GM19025 (cell line): Measurements from ENCODE around the gene CCDC141.

Experiments used
- ATAC-seq: cut with Tn5 transposase; IDR thresholded peaks from one replicate; pipeline ENCODE4 v1.9.1; 2021; ENCODE audit warnings: mild to moderate bottlenecking, low read depth, moderate library complexity; ENCODE audit not compliant: unreplicated experiment

Gene CCDC141

GRCh38 chr2:178914259-178914849 lies 135.6 kb downstream of the CCDC141 start:
- ATAC-seq, result peak; percentile 76

GRCh38 chr2:178913049-178913441 lies 136.9 kb downstream of the CCDC141 start:
- ATAC-seq, result no peak

- ATAC-seq, result no peak
Observed at GRCh38 chr2:178912416-178913048, 137.4 kb downstream of the CCDC141 start.

- no peak for ATAC-seq
Observed at GRCh38 chr2:178911039-178911438, 138.9 kb downstream of the CCDC141 start.

GRCh38 chr2:178910005-178910404 lies 139.9 kb downstream of the CCDC141 start:
- no peak for ATAC-seq

- no peak for ATAC-seq
Observed at GRCh38 chr2:178909507-178909906, 140.4 kb downstream of the CCDC141 start.

GRCh38 chr2:178908810-178909209 lies 141.1 kb downstream of the CCDC141 start:
- ATAC-seq, result no peak

GRCh38 chr2:178905261-178905660 lies 144.7 kb downstream of the CCDC141 start:
- ATAC-seq, result no peak

GRCh38 chr2:178899656-178900055 lies 150.3 kb downstream of the CCDC141 start:
- no peak for ATAC-seq

GRCh38 chr2:178895872-178896271 lies 154.1 kb downstream of the CCDC141 start:
- ATAC-seq, result no peak

GRCh38 chr2:178895171-178895570 lies 154.8 kb downstream of the CCDC141 start:
- ATAC-seq, result no peak

GRCh38 chr2:178892751-178893625 lies 156.9 kb downstream of the CCDC141 start:
- no peak for ATAC-seq

- no peak for ATAC-seq
Observed at GRCh38 chr2:178891959-178892485, 157.9 kb downstream of the CCDC141 start.

GRCh38 chr2:178891265-178891958 lies 158.5 kb downstream of the CCDC141 start:
- ATAC-seq, result peak; percentile 64

- ATAC-seq, result no peak
Observed at GRCh38 chr2:178886006-178886405, 163.9 kb downstream of the CCDC141 start.

- no peak for ATAC-seq
Observed at GRCh38 chr2:178884440-178884839, 165.5 kb downstream of the CCDC141 start.

- ATAC-seq, result no peak
Observed at GRCh38 chr2:178882666-178883440, 167.1 kb downstream of the CCDC141 start.

- no peak for ATAC-seq
Observed at GRCh38 chr2:178881075-178881474, 168.9 kb downstream of the CCDC141 start.

- no peak for ATAC-seq
Observed at GRCh38 chr2:178880257-178880656, 169.7 kb downstream of the CCDC141 start.

GRCh38 chr2:178877874-178878273 lies 172.1 kb downstream of the CCDC141 start:
- no peak for ATAC-seq
